Stimulated activated CD4-positive, alpha-beta T cell treated with anti-CD3 and anti-CD28 coated beads, Interleukin-1b, Interleukin-23, amount 100 ng/mL, for 48 hours (primary cell): Measurements from ENCODE around the gene ZNF687.
A peak's percentile ranks its signal among the peaks of the same experiment; 100 is the strongest.

Source experiments
- DNase-seq: peaks from one replicate; pipeline ENCODE4 v3.0.0-alpha.2; 2020

The ZNF687 gene

DNA sequence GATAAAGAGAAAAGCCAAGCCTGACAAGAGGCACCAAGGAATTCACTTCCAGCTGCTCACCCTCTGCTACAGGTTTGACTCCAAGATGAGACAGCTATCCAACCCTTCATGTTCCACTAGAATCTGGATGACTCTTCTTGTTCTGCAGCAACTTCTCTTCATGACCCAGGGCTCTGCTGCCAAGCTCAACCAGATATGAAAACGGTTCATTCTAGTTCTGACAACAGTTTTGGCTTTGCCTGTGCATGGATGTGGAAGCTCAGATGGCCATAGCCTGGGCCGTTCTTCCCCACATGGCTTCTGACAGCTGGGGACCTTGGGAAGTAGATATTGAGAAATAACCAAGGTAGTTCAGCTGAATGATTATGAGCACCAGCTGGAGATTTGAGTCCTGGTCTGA, 31.4 kb downstream of the ZNF687 start:
- DNase-seq, result no peak

DNA sequence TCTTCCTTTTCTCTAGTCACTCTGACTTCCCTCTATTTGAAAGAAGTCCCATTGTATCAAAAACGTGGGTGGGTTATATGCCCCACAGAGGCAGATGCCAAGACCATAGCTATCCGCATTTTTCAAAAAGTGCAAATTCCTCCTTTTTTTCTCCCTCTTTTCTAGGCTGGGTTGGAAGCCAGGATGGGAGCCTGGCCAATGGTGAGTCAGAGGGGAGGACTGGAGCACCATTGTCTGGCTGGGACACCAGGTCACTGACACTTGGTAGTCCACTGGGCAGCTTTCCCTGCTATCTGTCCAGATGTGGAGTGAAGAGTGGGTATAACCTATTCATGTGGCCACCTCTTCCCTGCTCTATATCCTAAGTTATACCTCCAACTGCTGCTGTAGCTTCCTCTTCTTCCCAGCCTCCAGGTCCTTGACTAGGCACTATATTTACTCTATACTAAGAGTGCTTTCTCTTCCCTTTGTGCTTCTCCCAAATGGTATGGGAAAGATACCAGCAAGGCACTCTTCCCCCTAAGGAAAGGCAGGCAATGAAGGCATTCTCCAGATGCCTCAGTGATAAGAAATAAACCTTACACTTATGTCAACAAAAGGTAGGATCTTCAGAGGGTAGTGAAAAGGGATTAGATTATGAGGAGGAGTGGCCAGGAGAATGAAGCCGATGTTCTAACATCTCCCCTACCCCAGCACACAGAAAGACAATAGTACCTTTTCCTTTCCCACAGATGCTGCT, 32.2 kb downstream of the ZNF687 start:
- no peak for DNase-seq

DNA sequence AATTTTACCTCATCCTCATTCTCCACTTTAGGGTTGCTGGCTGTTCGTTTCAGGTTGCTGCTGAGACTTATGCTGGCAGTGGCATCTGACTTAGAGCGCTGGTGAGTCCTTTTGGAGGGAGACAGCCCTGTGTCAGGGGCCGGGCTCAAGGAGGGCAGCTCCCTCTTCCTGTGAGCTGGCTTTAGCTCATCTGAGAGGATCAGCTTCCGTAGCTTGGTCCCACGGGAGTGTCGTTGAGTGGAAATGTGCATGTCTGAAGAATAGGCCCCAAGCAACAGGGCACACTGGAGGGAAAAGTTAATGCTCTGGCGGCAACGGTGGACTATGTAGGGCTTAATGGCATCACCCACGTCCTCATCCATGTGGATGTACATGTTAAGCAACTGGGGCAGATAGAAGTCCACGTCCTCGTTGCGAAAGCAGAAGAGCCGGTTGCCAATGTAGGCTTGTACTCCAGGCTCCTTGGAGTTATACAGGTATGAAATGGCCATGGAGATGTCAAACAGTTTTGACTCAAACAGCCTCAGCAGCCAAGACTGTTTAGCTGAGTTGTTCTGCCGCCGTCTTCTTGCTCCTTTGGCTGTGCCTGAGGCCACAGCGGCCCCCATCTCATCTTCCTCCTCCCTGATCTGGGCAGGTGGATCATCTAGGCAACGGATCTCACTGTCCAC, 33.6 kb downstream of the ZNF687 start:
- DNase-seq, result no peak

DNA sequence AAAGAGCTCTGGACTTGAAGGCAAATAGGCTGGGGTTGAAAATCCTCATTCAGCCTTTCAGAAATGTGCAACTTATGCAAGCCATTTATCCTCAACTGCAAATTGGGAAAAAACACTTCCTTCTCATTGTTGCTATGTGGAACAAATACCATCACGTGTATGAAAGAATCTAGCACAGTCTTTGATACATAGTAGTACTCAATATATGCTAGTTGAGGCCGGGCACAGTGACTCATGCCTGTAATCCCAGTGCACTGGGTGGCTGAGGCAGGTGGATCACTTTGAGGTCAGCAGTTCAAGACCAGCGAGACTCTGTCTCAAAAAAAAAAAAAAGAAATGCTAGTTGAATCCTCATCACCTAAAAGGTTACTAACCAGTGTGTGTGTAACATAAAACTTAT, 36.9 kb downstream of the ZNF687 start:
- DNase-seq, result no peak

DNA sequence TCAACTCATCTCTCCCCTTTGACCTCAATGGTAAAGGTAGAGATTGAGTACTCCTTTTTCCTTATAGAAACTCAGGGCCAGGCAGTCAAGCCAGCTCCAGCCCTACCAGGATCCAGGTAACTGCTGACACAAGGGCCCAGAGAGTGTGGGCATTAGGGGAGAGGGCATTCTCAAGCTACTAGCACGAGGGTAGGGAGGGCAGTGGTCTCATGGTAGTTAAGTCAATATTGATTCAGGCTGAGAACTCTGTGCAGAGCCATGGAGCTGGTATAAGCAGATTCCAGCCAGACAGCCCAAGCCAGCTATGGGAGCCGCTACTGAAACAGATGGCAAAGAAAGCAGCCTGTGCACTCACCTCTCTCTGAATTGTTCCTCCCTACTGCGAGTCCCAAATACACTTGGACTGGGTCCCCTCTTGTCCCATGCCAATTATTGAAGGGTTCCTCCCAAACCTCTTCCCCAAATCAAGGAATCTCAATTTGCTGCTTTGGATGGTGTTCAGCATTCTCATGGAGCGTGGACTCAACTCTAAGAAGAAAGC, 42.4 kb downstream of the ZNF687 start:
- no peak for DNase-seq

DNA sequence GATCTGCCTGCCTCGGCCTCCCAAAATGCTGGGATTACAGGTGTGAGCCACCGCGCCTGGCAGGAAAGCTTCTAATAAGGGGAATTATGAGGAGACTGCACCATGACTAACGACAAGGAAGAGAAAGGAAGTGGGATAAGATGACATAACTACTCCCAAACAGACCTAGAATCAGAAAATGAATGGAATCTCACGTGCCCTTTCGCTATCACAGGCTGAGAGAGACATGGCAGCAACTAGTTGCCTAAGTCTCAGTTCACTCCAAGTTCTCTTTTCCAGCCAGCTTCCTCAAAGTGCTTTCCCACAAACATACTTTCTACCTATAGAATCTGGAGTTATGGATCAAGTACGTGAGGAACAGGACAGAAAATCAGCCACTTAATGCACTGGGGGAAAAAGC, 43.1 kb downstream of the ZNF687 start:
- DNase-seq, result no peak

DNA sequence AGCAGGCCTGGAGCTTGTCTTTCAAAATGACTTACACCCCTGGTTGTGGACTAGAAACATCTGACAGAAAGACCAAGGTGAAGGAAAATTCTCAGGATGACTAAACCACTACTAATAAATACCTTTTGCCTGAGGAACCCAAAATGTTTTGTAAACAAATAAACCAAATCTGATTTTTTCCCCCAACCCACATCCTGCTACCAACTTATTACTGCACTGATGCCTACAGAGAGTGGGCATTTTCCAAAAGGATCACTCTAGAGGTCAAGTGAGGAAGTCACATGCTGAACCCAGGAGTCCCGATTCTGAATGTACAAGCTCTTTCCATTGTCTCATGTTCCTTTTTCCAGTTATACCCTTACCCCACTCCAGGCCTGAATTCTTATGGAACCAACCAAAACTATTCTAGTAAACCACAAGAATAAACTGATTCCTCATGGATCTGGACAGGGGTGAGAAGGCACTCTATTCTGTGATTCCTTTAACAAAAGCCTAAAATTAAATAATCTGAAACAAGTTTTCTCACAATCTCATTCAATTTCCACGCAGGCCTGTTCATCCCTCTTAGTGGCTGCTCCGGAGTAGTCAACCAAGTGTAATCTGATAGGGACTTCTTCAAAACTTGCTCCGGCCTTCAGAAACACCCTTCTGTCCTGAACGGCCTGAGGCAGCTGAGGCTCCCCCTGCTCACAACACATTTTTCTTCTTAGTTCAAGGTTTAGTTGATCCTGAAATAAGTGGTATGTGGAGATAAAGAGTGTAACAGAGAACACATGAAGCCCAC, 43.7 kb downstream of the ZNF687 start:
- DNase-seq, result no peak

DNA sequence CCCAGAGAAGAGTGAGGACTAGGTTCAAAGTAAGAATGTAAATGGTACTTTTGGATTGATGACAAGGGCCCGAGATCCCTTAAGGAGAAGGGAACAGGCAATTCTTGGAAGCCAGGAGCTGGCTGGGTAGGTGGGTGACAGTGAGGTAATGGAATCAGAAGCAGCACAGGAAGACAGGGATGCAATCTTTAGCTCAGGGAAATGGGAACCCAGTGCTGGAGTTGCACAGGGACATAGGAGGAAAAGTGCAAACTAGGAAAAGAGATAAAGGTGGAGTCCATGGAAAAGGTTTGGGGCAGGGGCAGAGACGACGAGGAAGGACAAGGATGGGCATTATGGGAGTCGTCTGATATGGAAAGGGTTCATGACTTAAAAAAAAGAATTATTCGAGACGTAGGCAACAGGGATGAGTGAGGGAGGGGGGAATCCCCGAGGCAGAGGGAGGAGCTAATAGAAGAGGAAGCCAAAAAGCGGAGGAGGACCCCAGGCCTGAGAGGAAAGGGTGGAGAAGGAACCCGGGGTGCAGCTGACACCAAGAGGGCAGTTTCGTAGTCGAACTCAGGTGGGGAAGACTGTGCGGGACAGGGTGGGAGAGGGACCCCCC, 44.6 kb downstream of the ZNF687 start:
- peak; percentile 65 for DNase-seq

DNA sequence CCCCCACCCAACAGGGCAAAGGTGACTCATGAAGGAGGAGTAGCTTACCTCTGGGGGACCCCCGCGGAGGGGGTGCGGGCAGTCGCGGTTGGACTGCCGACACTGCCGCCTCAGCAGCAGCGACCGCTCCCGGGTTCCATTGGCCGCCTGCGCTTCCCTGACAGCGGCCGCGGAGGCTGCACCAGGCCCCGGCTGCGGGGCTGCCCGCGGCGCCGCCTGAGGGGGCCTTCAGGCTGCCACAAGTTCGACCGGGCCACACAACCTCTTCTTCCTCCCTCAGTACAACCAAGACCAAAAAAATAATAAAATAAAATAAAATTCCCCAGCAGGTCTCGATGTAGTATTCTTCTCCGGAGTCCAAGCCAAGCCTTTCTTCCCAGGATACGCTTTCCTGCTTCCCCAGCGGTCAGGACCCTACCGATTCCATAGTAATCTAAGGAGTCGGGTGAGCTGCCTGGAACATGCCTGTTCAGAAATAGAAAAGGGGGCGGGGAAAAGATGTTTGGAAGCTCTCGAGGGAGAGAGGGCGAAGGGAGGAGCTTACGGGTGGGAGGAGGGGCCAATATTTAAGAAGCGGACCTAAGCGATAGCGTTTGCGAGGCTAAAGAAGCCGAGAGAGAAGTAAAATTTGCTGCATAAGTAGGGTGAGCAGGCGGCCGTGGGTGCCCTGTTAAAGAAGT, 45.3 kb downstream of the ZNF687 start, which contains the start of gene PI4KB:
Gene PI4KB, minus strand, starts transcription at position 194 of the 680 bp plus-strand sequence. CDS start 10,935 bp downstream, outside the sequence.
- DNase-seq, result peak; percentile 89

DNA sequence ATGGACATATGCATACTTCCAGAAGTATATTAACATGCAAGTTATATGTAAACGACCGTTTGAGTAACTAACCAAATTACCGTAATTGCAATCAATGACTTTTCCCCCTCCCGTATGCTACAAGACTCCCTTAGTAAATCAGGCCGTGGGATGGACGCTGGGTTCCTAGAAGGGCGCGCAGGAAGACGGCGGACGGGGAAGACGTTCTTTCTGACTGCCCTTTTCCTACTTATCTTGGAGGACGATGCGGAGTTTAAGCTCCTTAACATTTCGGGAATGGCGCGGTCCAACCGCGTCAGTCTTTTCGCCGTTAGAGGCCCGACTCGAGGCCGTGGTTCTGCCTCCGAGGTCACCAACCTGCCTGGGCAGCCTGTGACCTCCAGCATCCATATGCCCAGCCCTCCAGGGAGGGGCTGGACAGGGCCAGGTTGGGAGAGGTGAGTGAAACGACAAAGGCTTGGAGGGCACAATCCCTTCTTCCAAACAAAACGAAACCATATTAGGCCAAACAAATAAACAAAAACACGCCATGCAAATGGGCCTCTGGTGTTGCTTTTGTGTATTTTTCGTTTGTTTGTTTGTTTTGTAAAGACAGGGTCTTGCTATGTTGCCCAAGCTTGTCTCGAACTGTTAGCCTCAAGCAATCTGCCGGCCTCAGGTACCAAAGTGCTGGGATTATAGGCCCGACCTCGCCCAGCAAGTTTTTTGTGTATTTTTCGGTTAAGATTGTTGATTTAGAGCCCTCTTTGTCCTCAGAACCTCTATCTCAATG, 46.0 kb downstream of the ZNF687 start:
- DNase-seq, result no peak

DNA sequence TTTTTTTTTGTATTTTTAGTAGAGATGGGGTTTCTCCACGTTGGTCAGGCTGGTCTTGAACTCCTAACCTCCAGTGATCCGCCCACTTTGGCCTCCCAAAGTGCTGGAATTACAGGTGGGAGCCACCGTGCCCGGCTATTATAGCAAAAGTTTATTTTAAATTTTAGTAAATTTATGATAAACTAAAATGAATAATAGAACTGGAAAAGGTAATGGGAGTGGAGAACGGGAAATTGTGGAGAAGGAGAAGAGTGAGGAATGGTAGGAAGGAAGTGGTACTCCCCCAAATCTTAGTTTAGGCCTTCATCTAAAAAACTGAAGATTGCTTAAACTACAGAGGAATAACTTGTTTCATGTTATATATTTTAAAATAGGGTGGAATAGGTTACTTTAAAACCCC, 52.7 kb downstream of the ZNF687 start:
- DNase-seq, result no peak

DNA sequence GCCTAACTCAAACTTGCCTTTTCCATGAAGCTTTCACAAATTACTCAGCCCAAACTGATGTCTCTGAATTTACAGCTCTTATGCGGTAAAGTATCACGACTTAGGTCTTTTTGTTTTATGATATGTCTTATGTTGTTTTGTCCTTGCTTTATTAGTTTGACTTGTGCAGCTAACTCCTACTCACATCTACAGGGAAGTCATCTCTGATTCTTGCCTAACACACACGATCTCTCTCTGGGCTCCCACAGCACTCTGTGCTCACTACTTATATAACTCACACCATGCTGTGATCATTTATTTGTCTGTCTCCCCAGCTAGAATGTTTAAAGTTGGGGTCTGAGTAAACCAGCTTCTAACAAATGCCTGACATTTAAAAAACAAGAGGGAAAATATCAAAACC, 54.5 kb downstream of the ZNF687 start:
- no peak for DNase-seq

DNA sequence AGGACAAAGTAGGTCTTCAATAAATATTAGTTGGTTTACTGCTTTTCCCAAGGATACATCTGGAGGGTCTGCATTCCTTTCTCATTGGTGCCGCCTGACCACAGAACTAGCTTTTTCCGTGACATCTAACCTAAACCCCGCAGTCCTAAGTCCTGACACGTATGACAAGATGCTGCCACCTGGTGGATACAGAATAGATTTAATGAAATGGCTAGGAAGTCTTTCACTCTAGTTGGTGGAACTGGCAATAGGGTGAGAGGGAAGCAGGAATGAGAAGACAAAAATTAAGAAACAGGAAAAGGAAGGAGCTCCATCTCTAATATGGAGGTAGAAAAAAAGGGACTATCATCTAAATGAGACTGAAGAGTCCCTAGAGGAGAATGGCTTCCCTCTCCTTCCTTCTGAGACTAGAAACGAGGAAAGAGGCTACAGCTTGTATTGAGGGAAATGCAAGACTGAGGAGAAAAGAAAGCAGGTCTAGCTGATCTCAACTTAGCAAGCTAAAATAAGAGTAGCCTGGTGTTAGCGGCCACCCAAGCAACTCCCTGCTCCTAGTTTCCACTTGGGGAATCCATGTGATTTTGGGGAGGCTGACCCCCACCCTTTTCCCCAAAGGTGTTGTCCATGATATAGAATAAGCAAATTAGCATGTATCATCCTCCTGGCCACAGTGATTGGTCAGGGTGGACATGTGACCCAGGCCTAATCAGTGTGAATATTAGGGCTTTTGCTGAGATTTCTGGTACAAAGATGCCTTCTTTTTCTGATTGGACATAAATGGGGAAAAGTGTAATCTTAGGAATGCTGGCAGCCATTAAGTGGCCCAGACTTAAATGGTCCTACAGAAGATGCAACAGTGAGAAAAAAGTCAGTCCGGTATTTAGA, 59.0 kb downstream of the ZNF687 start:
- DNase-seq, result peak; percentile 46
